Smooth muscle cell (in vitro differentiated cells): ENCODE measurements around the gene QRICH1. TPM values are rescaled to one million over a fixed set of nuclear protein-coding genes. Genes with fewer than 3 reads are reported as not detected.

Source experiments
- DNase-seq: peaks from one replicate; lab custom pipeline; 2025; ENCODE audit not compliant: unreplicated experiment; lab: John Stamatoyannopoulos, UW
- H2AFZ ChIP-seq: fragments of 200-600 bp; sonication (generic); 2 replicates; pipeline ENCODE4 v1.6.0; 2016; ENCODE audit warnings: antibody characterized with exemption, low read depth, mild to moderate bottlenecking
- H3F3A ChIP-seq: fragments of 200-600 bp; sonication (generic); 2 replicates; pipeline ENCODE4 v1.6.0; 2017; ENCODE audit warnings: antibody characterized with exemption, low read depth
- H3K27ac ChIP-seq: fragments of 200-600 bp; sonication (generic); 2 replicates; pipeline ENCODE4 v1.5.1; 2016; ENCODE audit warnings: low read depth, mild to moderate bottlenecking
- H3K27me3 ChIP-seq: fragments of 200-600 bp; sonication (generic); 2 replicates; pipeline ENCODE4 v1.6.1; 2016; ENCODE audit warnings: low read depth, mild to moderate bottlenecking
- H3K36me3 ChIP-seq: fragments of 200-600 bp; sonication (generic); 2 replicates; pipeline ENCODE4 v1.5.1; 2016; ENCODE audit warnings: low read depth
- H3K4me1 ChIP-seq: fragments of 200-600 bp; sonication (generic); 2 replicates; pipeline ENCODE4 v1.5.1; 2016; ENCODE audit warnings: low read depth
- H3K4me2 ChIP-seq: fragments of 200-600 bp; sonication (generic); 2 replicates; pipeline ENCODE4 v1.6.0; 2016; ENCODE audit warnings: mild to moderate bottlenecking
- H3K4me3 ChIP-seq: fragments of 200-600 bp; sonication (generic); 2 replicates; pipeline ENCODE4 v1.5.1; 2016; ENCODE audit warnings: mild to moderate bottlenecking
- H3K79me2 ChIP-seq: fragments of 200-600 bp; sonication (generic); 2 replicates; pipeline ENCODE4 v1.6.0; 2016; ENCODE audit warnings: low read depth, mild to moderate bottlenecking
- H3K9ac ChIP-seq: fragments of 200-600 bp; sonication (generic); 2 replicates; pipeline ENCODE4 v1.6.0; 2016; ENCODE audit warnings: low read depth
- H3K9me3 ChIP-seq: fragments of 200-600 bp; sonication (generic); replicated peaks from 2 replicates; pipeline ENCODE4 v1.5.1; 2016; ENCODE audit warnings: low read depth
- H4K20me1 ChIP-seq: fragments of 200-600 bp; sonication (generic); 2 replicates; pipeline ENCODE4 v1.6.0; 2016; ENCODE audit warnings: low read depth
- CTCF ChIP-seq: fragments of 200-600 bp; sonication (generic); IDR thresholded peaks from 2 replicates; pipeline ENCODE4 v1.5.1; 2017; ENCODE audit warnings: borderline replicate concordance, mild to moderate bottlenecking, antibody characterized with exemption; ENCODE audit not compliant: insufficient read depth, poor library complexity, severe bottlenecking
- WGBS: methylation state at CpG from one replicate; pipeline ENCODE4 v1.1.7; 2016; ENCODE audit warnings: low lambda C conversion rate; 5-methylcytosine and 5-hydroxymethylcytosine counted together
- polyA plus RNA-seq: library from polyadenylated mRNA; unstranded; fragments of >200 nt; fragmentation: Nextera tagmentation; extraction: Ambion mirVana; gene quantifications from 2 replicates; pipeline ENCODE4 v1.2.1, GENCODE V29; 2016
- total RNA-seq: library from RNA; depleted of rRNA; stranded (reverse); fragments of >200 nt; gene quantifications from 2 replicates; pipeline ENCODE4 v1.2.3, GENCODE V29; 2014

Gene QRICH1
- total and polyA plus RNA-seq, 2 experiments from 2014 or later: 38.2 to 62.0 TPM

DNA sequence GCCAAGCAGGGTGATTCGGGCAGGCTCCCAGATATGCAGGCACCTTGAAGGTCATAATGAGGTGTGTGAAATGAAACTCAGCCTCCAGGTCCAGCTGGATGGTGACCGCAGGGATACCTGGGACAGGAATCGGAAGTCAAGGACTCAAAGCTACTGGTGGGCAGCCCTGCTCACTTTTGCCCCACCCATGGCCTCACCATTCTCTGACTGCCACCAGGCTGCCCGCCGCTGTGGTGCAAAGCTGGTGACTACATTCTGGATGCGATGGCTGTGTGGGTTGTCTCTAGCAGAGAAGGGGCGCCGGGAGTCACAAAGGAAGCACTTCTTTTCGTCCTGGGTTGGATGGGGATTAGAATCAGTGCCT lies 38.2 kb upstream of the QRICH1 start:
- peaks cover 14% of the 10 kb centered on the region for H3K4me1 ChIP-seq
- peak overlapping the region; percentile 75 for H3K27ac ChIP-seq
- H3K4me2 ChIP-seq: peak overlapping the region; percentile 97
- H3K27me3 ChIP-seq: no peaks in the 10 kb centered on the region
- no peaks in the 10 kb centered on the region for H3K9me3 ChIP-seq
- H3F3A ChIP-seq: no peaks in the 10 kb centered on the region
- DNase-seq: no peak
- peaks cover 38% of the 10 kb centered on the region for H3K79me2 ChIP-seq
- WGBS: 51% methylated on average over 9 of the region's 9 CpGs
- peaks cover 4% of the 10 kb centered on the region for H4K20me1 ChIP-seq
- no peak overlapping the region for H2AFZ ChIP-seq
- peak overlapping the region; percentile 72 for H3K9ac ChIP-seq
- TF ChIP-seq CTCF: no peak
- no peaks in the 10 kb centered on the region for H3K36me3 ChIP-seq
- peak overlapping the region; percentile 86 for H3K4me3 ChIP-seq

- H3F3A ChIP-seq: no peaks in the 10 kb centered on the region
- peak overlapping the region; percentile 72 for H3K9ac ChIP-seq
- H3K4me2 ChIP-seq: peak overlapping the region; percentile 97
- peaks cover 4% of the 10 kb centered on the region for H4K20me1 ChIP-seq
- TF ChIP-seq CTCF: no peak
- no peaks in the 10 kb centered on the region for H3K27me3 ChIP-seq
- H3K9me3 ChIP-seq: no peaks in the 10 kb centered on the region
- H3K27ac ChIP-seq: no peak overlapping the region
- no peaks in the 10 kb centered on the region for H3K36me3 ChIP-seq
- peak overlapping the region; percentile 86 for H3K4me3 ChIP-seq
- H3K4me1 ChIP-seq: peaks cover 14% of the 10 kb centered on the region
- 95% methylated on average over 6 of the region's 6 CpGs for WGBS
- peaks cover 43% of the 10 kb centered on the region for H3K79me2 ChIP-seq
- H2AFZ ChIP-seq: no peak overlapping the region
- no peak for DNase-seq
Observed at GRCh38 chr3:49131576-49131975, 37.7 kb upstream of the QRICH1 start.

DNA sequence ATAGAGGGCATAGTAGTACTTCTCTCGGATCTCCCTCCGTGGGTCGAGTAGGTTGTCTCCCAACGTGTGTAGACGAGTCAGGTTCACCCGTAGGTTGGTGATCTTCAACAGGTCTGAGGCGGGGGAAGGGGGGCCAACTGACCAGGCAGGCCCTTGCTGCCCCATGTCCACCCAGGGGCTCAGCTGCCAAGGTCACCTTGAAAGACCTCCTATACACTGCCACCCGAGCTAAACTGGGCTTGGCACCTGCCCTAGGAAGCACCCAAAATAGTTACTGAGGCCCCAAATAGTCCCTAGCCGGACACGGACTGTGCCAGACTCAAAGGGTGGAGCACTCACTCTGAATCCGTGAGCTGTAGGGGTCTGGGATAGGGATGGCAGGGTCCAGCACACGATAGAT lies 37.2 kb upstream of the QRICH1 start:
- Histone ChIP-seq H3K36me3 (no peaks in the 10 kb centered on the region), H3K4me2 (no peak overlapping the region), H3K9ac (no peak overlapping the region), H4K20me1 (peaks cover 4% of the 10 kb centered on the region), H3F3A (no peaks in the 10 kb centered on the region), H3K27me3 (no peaks in the 10 kb centered on the region), H3K9me3 (no peaks in the 10 kb centered on the region), H3K4me1 (peaks cover 14% of the 10 kb centered on the region), H3K79me2 (peaks cover 44% of the 10 kb centered on the region), H3K4me3 (no peak overlapping the region), H2AFZ (no peak overlapping the region), H3K27ac (no peak overlapping the region)
- TF ChIP-seq CTCF: no peak
- 98% methylated on average over 12 of the region's 12 CpGs for WGBS
- DNase-seq: no peak

DNA sequence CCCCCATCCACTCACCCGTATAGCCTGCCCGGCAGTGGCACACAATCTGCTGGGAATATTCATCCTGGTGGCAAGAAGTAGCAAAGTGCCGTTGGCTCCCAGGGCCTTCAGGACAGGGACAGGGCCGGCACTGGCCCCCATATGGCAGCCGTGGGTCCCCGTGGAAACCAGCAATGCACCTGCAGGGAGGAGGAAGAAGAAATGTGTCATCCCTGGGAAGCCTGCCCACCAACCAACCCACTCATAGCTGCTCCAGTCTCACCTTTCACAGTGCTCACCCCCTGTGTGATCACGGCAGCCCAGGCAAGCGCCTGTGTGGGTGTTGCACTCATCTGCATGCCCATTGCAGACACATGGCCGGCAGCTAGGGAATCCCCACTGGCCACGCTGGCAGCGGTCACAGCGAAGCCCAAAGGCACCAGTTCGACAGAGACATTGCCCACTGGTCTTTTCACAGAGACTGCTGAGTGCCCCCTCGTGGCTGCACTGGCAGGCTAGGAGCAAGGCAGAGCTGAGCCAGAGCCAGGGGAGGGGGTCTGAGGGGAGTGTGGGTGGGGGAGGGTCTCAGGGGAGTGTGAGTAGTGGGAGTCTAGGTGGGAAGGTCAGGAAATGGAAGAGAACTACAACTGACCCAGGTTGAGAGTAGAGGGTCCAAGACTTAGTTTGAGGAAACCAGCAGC lies 31.3 kb upstream of the QRICH1 start:
- H4K20me1 ChIP-seq: no peaks in the 10 kb centered on the region

More for the DNA sequence above, 31.3 kb upstream of the QRICH1 start:
- Histone ChIP-seq H3K36me3 (no peaks in the 10 kb centered on the region), H3K27me3 (no peaks in the 10 kb centered on the region), H3K27ac (no peak overlapping the region), H3K4me2 (no peak overlapping the region), H3K79me2 (peaks cover 18% of the 10 kb centered on the region), H3K9ac (no peak overlapping the region), H2AFZ (no peak overlapping the region), H3F3A (peaks cover 9% of the 10 kb centered on the region), H3K9me3 (no peaks in the 10 kb centered on the region), H3K4me1 (no peaks in the 10 kb centered on the region), H3K4me3 (no peak overlapping the region)
- no peak for TF ChIP-seq CTCF
- DNase-seq: no peak
- 96% methylated on average over 14 of the region's 14 CpGs for WGBS
